GM23248 (cell line): ENCODE results near the gene PIR. TPM values are rescaled to one million over a fixed set of nuclear protein-coding genes. Genes with fewer than 3 reads are reported as not detected.

Source experiments
- DNase-seq: peaks from one replicate; pipeline ENCODE4 v3.0.0-alpha.2; 2015
- H2AFZ ChIP-seq: fragments of 200-600 bp; sonication (generic); 2 replicates; pipeline ENCODE4 v1.6.1; 2016; ENCODE audit warnings: antibody characterized with exemption
- H3F3A ChIP-seq: fragments of 200-600 bp; sonication (generic); 2 replicates; pipeline ENCODE4 v1.6.1; 2016; ENCODE audit warnings: mild to moderate bottlenecking, antibody characterized with exemption, mixed run types; ENCODE audit not compliant: insufficient read depth
- H3K27ac ChIP-seq: fragments of 200-600 bp; sonication (generic); 2 replicates; pipeline ENCODE4 v1.5.1; 2016; ENCODE audit warnings: mild to moderate bottlenecking
- H3K27me3 ChIP-seq: fragments of 200-600 bp; sonication (generic); replicated peaks from 2 replicates; pipeline ENCODE4 v1.6.1; 2016; ENCODE audit warnings: mild to moderate bottlenecking; ENCODE audit not compliant: insufficient read depth
- H3K36me3 ChIP-seq: fragments of 200-600 bp; sonication (generic); 2 replicates; pipeline ENCODE4 v1.6.1; 2016; ENCODE audit warnings: low read depth, mild to moderate bottlenecking
- H3K4me1 ChIP-seq: fragments of 200-600 bp; sonication (generic); 2 replicates; pipeline ENCODE4 v1.6.1; 2016; ENCODE audit warnings: mild to moderate bottlenecking; ENCODE audit not compliant: insufficient read depth
- H3K4me2 ChIP-seq: fragments of 200-600 bp; sonication (generic); one replicate; pipeline ENCODE4 v1.6.1; 2016; ENCODE audit warnings: mild to moderate bottlenecking; ENCODE audit not compliant: unreplicated experiment
- H3K4me3 ChIP-seq: fragments of 200-600 bp; sonication (generic); 2 replicates; pipeline ENCODE4 v1.5.1; 2016; ENCODE audit warnings: mild to moderate bottlenecking
- H3K79me2 ChIP-seq: fragments of 200-600 bp; sonication (generic); 2 replicates; pipeline ENCODE4 v1.6.1; 2016; ENCODE audit warnings: mild to moderate bottlenecking; ENCODE audit not compliant: insufficient read depth
- H3K9ac ChIP-seq: fragments of 200-600 bp; sonication (generic); 2 replicates; pipeline ENCODE4 v1.6.1; 2016; ENCODE audit warnings: mild to moderate bottlenecking
- H3K9me2 ChIP-seq: fragments of 200-600 bp; sonication (generic); 2 replicates; pipeline ENCODE4 v1.6.1; 2016; ENCODE audit warnings: mixed run types, mild to moderate bottlenecking, moderate library complexity; ENCODE audit not compliant: insufficient read depth
- H3K9me3 ChIP-seq: fragments of 200-600 bp; sonication (generic); one replicate; pipeline ENCODE4 v1.6.1; 2017; ENCODE audit warnings: low read depth
- H4K20me1 ChIP-seq: fragments of 200-600 bp; sonication (generic); 2 replicates; pipeline ENCODE4 v1.6.0; 2016; ENCODE audit not compliant: insufficient read depth
- EZH2 ChIP-seq: fragments of 200-600 bp; sonication (generic); IDR thresholded peaks from 2 replicates; pipeline ENCODE4 v1.6.1; 2018; ENCODE audit warnings: antibody characterized with exemption, mild to moderate bottlenecking; ENCODE audit not compliant: insufficient read depth, poor library complexity, severe bottlenecking
- EZH2phosphoT487 ChIP-seq: fragments of 200-600 bp; sonication (generic); IDR thresholded peaks from 2 replicates; pipeline ENCODE4 v1.6.1; 2018; ENCODE audit warnings: antibody characterized with exemption, moderate library complexity, mild to moderate bottlenecking, low read depth; ENCODE audit not compliant: insufficient read depth
- WGBS, 2 experiments: methylation state at CpG; one replicate each; pipeline ENCODE4 v1.1.6; 2015 to 2017; ENCODE audit warnings: low lambda C conversion rate in 2 of 2, low coverage in 1 of 2; ENCODE audit errors: missing lambda C conversion rate in 2 of 2; 5-methylcytosine and 5-hydroxymethylcytosine counted together
- in situ Hi-C: fragments of 300-500 bp; cut with MboI; formaldehyde crosslinking; loops from 2 replicates; pipeline ENCODE4 v1.15.0; 2020
- polyA plus RNA-seq: library from polyadenylated mRNA; unstranded; fragments of >200 nt; fragmentation: Nextera tagmentation; extraction: Ambion mirVana; gene quantifications from 2 replicates; pipeline ENCODE4 v1.2.1, GENCODE V29; 2016
- total RNA-seq: library from RNA; depleted of rRNA; stranded (reverse); fragments of >200 nt; shearing (Covaris generic); gene quantifications from 2 replicates; pipeline ENCODE4 v1.2.3, GENCODE V29; 2014

Gene PIR
- total and polyA plus RNA-seq, 2 experiments from 2014 or later = 1.7 to 5.9 TPM

DNA sequence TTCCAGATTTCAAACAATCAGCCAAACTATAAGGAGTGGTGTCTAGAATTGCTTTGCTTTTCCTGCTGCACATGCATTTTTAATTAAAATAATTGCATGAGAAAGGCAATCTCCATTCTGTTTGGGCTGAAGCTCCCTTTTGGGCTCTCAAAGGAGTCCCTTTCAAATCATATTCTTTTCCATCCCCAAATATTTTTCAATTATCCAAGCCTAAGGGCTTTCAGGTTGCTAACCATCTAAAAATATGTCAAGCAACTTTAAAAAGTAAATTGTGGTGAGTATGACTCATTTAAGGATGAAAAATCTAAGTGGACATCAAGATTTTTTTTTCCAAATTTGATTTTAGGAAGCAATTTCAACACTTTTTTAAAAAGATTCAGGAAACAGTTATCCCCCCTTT lies 28.4 kb downstream of the PIR start:
- Histone ChIP-seq H3K9ac (no peak overlapping the region), H3K27me3 (no peaks in the 10 kb centered on the region), H3F3A (no peaks in the 10 kb centered on the region), H3K36me3 (no peaks in the 10 kb centered on the region), H3K4me2 (no peak overlapping the region), H2AFZ (no peak overlapping the region), H3K4me1 (peaks cover 12% of the 10 kb centered on the region), H4K20me1 (no peaks in the 10 kb centered on the region), H3K79me2 (no peaks in the 10 kb centered on the region), H3K27ac (no peak overlapping the region), H3K4me3 (no peak overlapping the region), H3K9me2 (no peaks in the 10 kb centered on the region), H3K9me3 (no peaks in the 10 kb centered on the region)
- TF ChIP-seq EZH2phosphoT487 = no peak
- no peak for TF ChIP-seq EZH2
- DNase-seq = peak; percentile 9
- in situ Hi-C loops = loop anchor here (10.0 kb wide), 1 partner anchor 120 kb away; no protein-coding TSS in a partner anchor

- no peaks in the 10 kb centered on the region for H3K79me2 ChIP-seq
- H3K9me2 ChIP-seq = no peaks in the 10 kb centered on the region
- no peak overlapping the region for H3K4me3 ChIP-seq
- H2AFZ ChIP-seq = no peak overlapping the region
- H3K9me3 ChIP-seq = no peaks in the 10 kb centered on the region
- H3K4me2 ChIP-seq = no peak overlapping the region
- peaks cover 12% of the 10 kb centered on the region; the same call in 1 of the 2 replicates for H3K4me1 ChIP-seq
- DNase-seq = no peak
- H3K9ac ChIP-seq = no peak overlapping the region
- in situ Hi-C loops = no loop called here
- no peaks in the 10 kb centered on the region for H3K27me3 ChIP-seq
- TF ChIP-seq EZH2 = no peak
- TF ChIP-seq EZH2phosphoT487 = no peak
- no peak overlapping the region for H3K27ac ChIP-seq
- no peaks in the 10 kb centered on the region for H3K36me3 ChIP-seq
- 89 to 92% methylated on average over 1 of the region's 1 CpG for WGBS, 2 experiments
- H4K20me1 ChIP-seq = no peaks in the 10 kb centered on the region
- no peaks in the 10 kb centered on the region for H3F3A ChIP-seq
Measured at GRCh38 chrX:15451913-15452312, 41.2 kb downstream of the PIR start.

- Histone ChIP-seq H2AFZ (no peak overlapping the region), H3K27ac (no peak overlapping the region)
- in situ Hi-C loops = no loop called here
Measured at GRCh38 chrX:15448010-15448639, 45.0 kb downstream of the PIR start.

DNA sequence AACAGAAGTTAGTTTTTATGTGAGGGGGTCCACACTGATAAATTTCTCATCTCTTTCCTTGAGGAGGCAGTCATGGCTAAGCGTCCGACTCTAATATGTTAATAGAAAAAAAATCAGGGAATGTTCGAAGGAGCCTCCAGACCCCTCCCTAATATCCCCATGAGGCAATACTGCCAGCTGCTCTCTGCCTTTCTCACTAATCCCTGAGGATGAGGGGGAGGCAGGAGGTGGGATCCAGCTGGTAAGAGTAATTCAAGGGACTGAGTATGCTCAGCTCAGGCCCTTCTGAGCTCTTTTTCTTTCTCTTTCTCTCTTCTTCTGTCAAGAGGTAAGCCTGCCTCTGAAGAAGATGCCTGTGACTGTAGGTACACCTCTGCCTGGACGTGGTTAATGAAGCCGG lies 51.7 kb downstream of the PIR start:
- Histone ChIP-seq H3K4me2 (no peak overlapping the region), H3K36me3 (no peaks in the 10 kb centered on the region), H4K20me1 (no peaks in the 10 kb centered on the region), H3K4me3 (no peak overlapping the region), H3K9me2 (no peaks in the 10 kb centered on the region), H3K27me3 (no peaks in the 10 kb centered on the region), H3K4me1 (no peaks in the 10 kb centered on the region), H3F3A (no peaks in the 10 kb centered on the region), H3K79me2 (no peaks in the 10 kb centered on the region), H3K9me3 (no peaks in the 10 kb centered on the region), H3K27ac (no peak overlapping the region), H3K9ac (no peak overlapping the region), H2AFZ (no peak overlapping the region)
- in situ Hi-C loops = no loop called here
- WGBS, 2 experiments = 89 to 92% methylated on average over 4 to 5 of the region's 5 CpGs
- DNase-seq = no peak
- no peak for TF ChIP-seq EZH2phosphoT487
- TF ChIP-seq EZH2 = no peak

More at GRCh38 chrX:15448010-15448639, 45.0 kb downstream of the PIR start:
- TF ChIP-seq EZH2phosphoT487 = no peak
- TF ChIP-seq EZH2 = no peak
- no peaks in the 10 kb centered on the region for H3K27me3 ChIP-seq
- H3K9me2 ChIP-seq = no peaks in the 10 kb centered on the region
- no peaks in the 10 kb centered on the region for H3K79me2 ChIP-seq
- no peaks in the 10 kb centered on the region for H3K36me3 ChIP-seq
- peak; percentile 49 for DNase-seq
- WGBS, 2 experiments = 0 to 6% methylated on average over 5 of the region's 5 CpGs
- peaks cover 12% of the 10 kb centered on the region; the same call in 1 of the 2 replicates for H3K4me1 ChIP-seq
- H3K4me2 ChIP-seq = peak overlapping the region; percentile 12
- no peaks in the 10 kb centered on the region for H3F3A ChIP-seq
- no peak overlapping the region for H3K4me3 ChIP-seq
- H3K9ac ChIP-seq = no peak overlapping the region
- no peaks in the 10 kb centered on the region for H3K9me3 ChIP-seq
- H4K20me1 ChIP-seq = no peaks in the 10 kb centered on the region
